GM12873 (cell line): Measurements from ENCODE around the gene CHRM2.

Source experiments
- CTCF ChIP-seq: IDR thresholded peaks from 2 replicates; pipeline ENCODE4 v1.5.1; 2012; ENCODE audit warnings: low read depth, mild to moderate bottlenecking, moderate library complexity, low read length, control low read depth; ENCODE audit not compliant: insufficient read depth; ENCODE audit errors: missing control alignments

CHRM2 gene

GRCh38 chr7:136868496-136869000, at the start of gene CHRM2:
Gene CHRM2 (plus strand): TSS chr7:136868652. CDS start chr7:137014866, 146,214 bp downstream.
- TF ChIP-seq CTCF, result no peak

GRCh38 chr7:136845899-136846465, 22.5 kb upstream of the CHRM2 start:
- no peak for TF ChIP-seq CTCF

- TF ChIP-seq CTCF, result no peak
Measured at GRCh38 chr7:136847858-136848257, 20.6 kb upstream of the CHRM2 start.

- TF ChIP-seq CTCF, result no peak
Measured at GRCh38 chr7:136853654-136854053, 14.8 kb upstream of the CHRM2 start.

- no peak for TF ChIP-seq CTCF
Measured at GRCh38 chr7:136857573-136857972, 10.9 kb upstream of the CHRM2 start.

GRCh38 chr7:136859803-136860202, 8.6 kb upstream of the CHRM2 start:
- TF ChIP-seq CTCF, result no peak

- TF ChIP-seq CTCF, result no peak
Measured at GRCh38 chr7:136865236-136865635, 3.2 kb upstream of the CHRM2 start.

- TF ChIP-seq CTCF, result no peak
Measured at GRCh38 chr7:136865777-136866176, 2.7 kb upstream of the CHRM2 start.
